NB4 (cell line): ENCODE measurements around the gene FIG4.

ENCODE experiments used
- CTCF ChIP-seq: IDR thresholded peaks from one replicate; pipeline ENCODE4 v1.5.1; 2012; ENCODE audit warnings: low read depth, low read length
- MAX ChIP-seq: IDR thresholded peaks from 2 replicates; pipeline ENCODE4 v1.6.1; 2011; ENCODE audit warnings: low read depth, low read length
- MYC ChIP-seq: IDR thresholded peaks from 2 replicates; pipeline ENCODE4 v1.6.1; 2011; ENCODE audit warnings: low read depth, low read length
- POLR2A ChIP-seq: IDR thresholded peaks from 2 replicates; pipeline ENCODE4 v1.6.1; 2011; ENCODE audit warnings: mild to moderate bottlenecking; ENCODE audit not compliant: insufficient read length; ENCODE audit errors: extremely low read depth

GRCh38 chr6:109713097-109713496 is 22.0 kb downstream of the FIG4 start:
- no peak for TF ChIP-seq POLR2A
- no peak for TF ChIP-seq CTCF
- no peak for TF ChIP-seq MYC
- TF ChIP-seq MAX: no peak
